HepG2 (cell line): ENCODE measurements around the gene FGFR2. TPM values are rescaled to one million over a fixed set of nuclear protein-coding genes. Genes with fewer than 3 reads are reported as not detected.

ENCODE experiments used
- ATAC-seq: fragments of 200-7000 bp; cut with Tn5 transposase; 3 replicates; pipeline ENCODE4 v1.9.1; 2020; ENCODE audit warnings: mild to moderate bottlenecking, moderate library complexity
- BruUV-seq: library from RNA; stranded (reverse); fragments of 400-500 nt; replicated peaks from 2 replicates; lab custom pipeline; 2021; lab: Mats Ljungman, UMichigan
- CTCF ChIA-PET: fragments of 300-600 bp; formaldehyde crosslinking; extraction: SDS; loops from one replicate; lab custom pipeline; 2021; ENCODE audit warnings: low total read pairs, inconsistent platforms, low intra/inter-chr PET ratio; lab: Yijun Ruan, JAX
- POLR2A ChIA-PET: fragments of 350-600 bp; sonication (Branson Sonifier 250); formaldehyde crosslinking; loops from one replicate; lab custom pipeline; 2020; ENCODE audit warnings: antibody characterized with exemption, inconsistent platforms; lab: Yijun Ruan, JAX
- DNase-seq: peaks from one replicate; pipeline ENCODE4 v3.0.0-alpha.2; 2015; ENCODE audit warnings: low spot score
- FAIRE-seq: peaks from 3 replicates; lab custom pipeline; 2011; peaks lifted over from hg19 to GRCh38; lab: Jason Lieb, UNC
- H2AFZ ChIP-seq: one replicate; pipeline ENCODE4 v1.6.1; 2011; ENCODE audit warnings: low read length, inconsistent platforms
- H3K27ac ChIP-seq: fragments of 300-600 bp; 3 replicates; pipeline ENCODE4 v1.8.0; 2011; ENCODE audit warnings: mixed run types, mild to moderate bottlenecking, mixed read lengths, low read length, inconsistent platforms; ENCODE audit not compliant: insufficient read depth; ENCODE audit errors: extremely low read length
- H3K27me3 ChIP-seq, 2 experiments: fragments of 200-600 bp in 1 of 2; 2 replicates in 1 of 2; 3 replicates in 1 of 2; pipeline versions ENCODE4 v1.6.0 to v1.8.0; 2011; ENCODE audit warnings: low read length in 2 of 2, mild to moderate bottlenecking in 2 of 2, moderate library complexity in 2 of 2, inconsistent platforms in 1 of 2; ENCODE audit not compliant: insufficient read depth in 2 of 2, control insufficient read depth in 1 of 2
- H3K36me3 ChIP-seq, 2 experiments: fragments of 200-600 bp in 1 of 2; replicated peaks in 1 of 2; 2 replicates in 1 of 2; 3 replicates in 1 of 2; pipeline versions ENCODE4 v1.5.1 to v1.8.0; 2011; ENCODE audit warnings: low read length in 2 of 2, inconsistent platforms in 1 of 2; ENCODE audit not compliant: insufficient read depth in 2 of 2, control insufficient read depth in 1 of 2
- H3K4me1 ChIP-seq: 2 replicates; pipeline ENCODE4 v1.5.1; 2012; ENCODE audit warnings: low read length, inconsistent platforms; ENCODE audit not compliant: insufficient read depth
- H3K4me2 ChIP-seq: 2 replicates; pipeline ENCODE4 v1.6.0; 2011; ENCODE audit warnings: low read depth, low read length, inconsistent platforms
- H3K4me3 ChIP-seq, 3 experiments: fragments of 200-600 bp in 1 of 3; sonication (generic), shearing (Covaris generic) in 1 of 3; replicated peaks in 1 of 3; 2 replicates each; pipeline ENCODE4 v1.5.1; 2011 to 2016; ENCODE audit warnings: low read length in 3 of 3, inconsistent platforms in 2 of 3, low read depth in 2 of 3, mild to moderate bottlenecking in 2 of 3, control low read depth in 1 of 3, mixed read lengths in 1 of 3; ENCODE audit not compliant: insufficient read depth in 1 of 3
- H3K79me2 ChIP-seq: one replicate; pipeline ENCODE4 v1.6.1; 2011; ENCODE audit warnings: low read length, inconsistent platforms; ENCODE audit not compliant: insufficient read depth
- H3K9ac ChIP-seq: 2 replicates; pipeline ENCODE4 v1.6.0; 2011; ENCODE audit warnings: mild to moderate bottlenecking, low read depth, low read length, inconsistent platforms; ENCODE audit not compliant: insufficient read depth
- H3K9me3 ChIP-seq: 2 replicates; pipeline ENCODE4 v1.5.1; 2012; ENCODE audit warnings: mild to moderate bottlenecking, low read length
- H4K20me1 ChIP-seq: 2 replicates; pipeline ENCODE4 v1.6.0; 2011; ENCODE audit warnings: inconsistent platforms, mild to moderate bottlenecking, low read length, moderate library complexity; ENCODE audit not compliant: insufficient read depth
- ATRX ChIP-seq: sonication (generic); formaldehyde crosslinking; IDR thresholded peaks from 2 replicates; pipeline ENCODE4 v1.4.0; 2020; ENCODE audit warnings: missing genetic modification reagents, borderline replicate concordance
- BRD4 ChIP-seq: sonication (generic); formaldehyde crosslinking; IDR thresholded peaks from 2 replicates; pipeline ENCODE4 v1.4.0; 2020; ENCODE audit warnings: missing genetic modification reagents
- CSRNP2 ChIP-seq: sonication (generic); formaldehyde crosslinking; conservative IDR thresholded peaks from 2 replicates; pipeline ENCODE4 v1.8.0; 2022; ENCODE audit warnings: low read depth, missing genetic modification reagents
- GRHL1 ChIP-seq: sonication (generic); formaldehyde crosslinking; conservative IDR thresholded peaks from 2 replicates; pipeline ENCODE4 v1.8.0; 2022; ENCODE audit warnings: missing genetic modification reagents
- KDM5B ChIP-seq: sonication (generic); formaldehyde crosslinking; IDR thresholded peaks from 2 replicates; pipeline ENCODE4 v1.4.0; 2020; ENCODE audit warnings: missing genetic modification reagents, mild to moderate bottlenecking, borderline replicate concordance
- MAFG ChIP-seq: sonication (generic); formaldehyde crosslinking; IDR thresholded peaks from 2 replicates; pipeline ENCODE4 v1.5.1; 2020; ENCODE audit warnings: mild to moderate bottlenecking, missing genetic modification reagents
- MED8 ChIP-seq: sonication (generic); formaldehyde crosslinking; IDR thresholded peaks from 2 replicates; pipeline ENCODE4 v1.8.1; 2023; ENCODE audit warnings: mild to moderate bottlenecking, missing genetic modification reagents; ENCODE audit not compliant: insufficient replicate concordance
- MIER2 ChIP-seq: IDR thresholded peaks from 2 replicates; pipeline ENCODE4 v1.6.1; 2016; ENCODE audit warnings: missing biosample characterization, missing genetic modification reagents
- MYNN ChIP-seq: sonication (generic); formaldehyde crosslinking; IDR thresholded peaks from 2 replicates; pipeline ENCODE4 v1.4.0; 2020; ENCODE audit warnings: mild to moderate bottlenecking, low read depth, missing genetic modification reagents
- PLRG1 ChIP-seq: fragments of 450-650 bp; conservative IDR thresholded peaks from 2 replicates; pipeline ENCODE4 v1.6.1; 2016
- ZBTB49 ChIP-seq: sonication (generic); formaldehyde crosslinking; IDR thresholded peaks from 2 replicates; pipeline ENCODE4 v1.4.0; 2020; ENCODE audit warnings: missing genetic modification reagents, borderline replicate concordance
- ZFX ChIP-seq: sonication (generic); formaldehyde crosslinking; IDR thresholded peaks from 2 replicates; pipeline ENCODE4 v1.4.0; 2020; ENCODE audit warnings: mild to moderate bottlenecking, low read depth, missing genetic modification reagents, moderate library complexity
- ZNF251 ChIP-seq: sonication (generic); formaldehyde crosslinking; IDR thresholded peaks from 2 replicates; pipeline ENCODE4 v1.9.0; 2021; ENCODE audit warnings: mild to moderate bottlenecking, missing genetic modification reagents
- ZNF354B ChIP-seq: sonication (generic); formaldehyde crosslinking; IDR thresholded peaks from 2 replicates; pipeline ENCODE4 v1.8.0; 2022; ENCODE audit warnings: mild to moderate bottlenecking, missing genetic modification reagents
- ZNF589 ChIP-seq: sonication (generic); formaldehyde crosslinking; conservative IDR thresholded peaks from 2 replicates; pipeline ENCODE4 v1.8.0; 2022; ENCODE audit warnings: mild to moderate bottlenecking, moderate library complexity, missing genetic modification reagents
- ZNF614 ChIP-seq: IDR thresholded peaks from 2 replicates; pipeline ENCODE4 v1.6.1; 2018; ENCODE audit warnings: missing biosample characterization, missing genetic modification reagents, inconsistent platforms, borderline replicate concordance
- ZNF672 ChIP-seq: sonication (generic); formaldehyde crosslinking; IDR thresholded peaks from 2 replicates; pipeline ENCODE4 v1.8.1; 2022; ENCODE audit warnings: missing genetic modification reagents
- WGBS: methylation state at CpG from one replicate; pipeline ENCODE4 v1.1.6; 2017; ENCODE audit warnings: low lambda C conversion rate; 5-methylcytosine and 5-hydroxymethylcytosine counted together
- in situ Hi-C: cut with HindIII; loops from 2 replicates; pipeline ENCODE4 v1.10.0; 2017; ENCODE audit warnings: low pct_unique_long_range_greater_than_20kb; ENCODE audit not compliant: extremely low pct_ligation_motif_present
- intact Hi-C: fragments of 100-400 bp; cut with micrococcal nuclease; formaldehyde crosslinking; loops from one replicate; pipeline ENCODE4 v1.10.0; 2022; ENCODE audit not compliant: unreplicated experiment
- polyA plus RNA-seq, 8 experiments: library from polyadenylated mRNA; depleted of rRNA in 3 of 8; stranded (reverse) in 7 of 8; unstranded in 1 of 8; fragments of >200 nt; fragmentation: Illumina TruSeq in 4 of 8; extraction: Trizol in 4 of 8; gene quantifications; 2 replicates each; pipeline versions ENCODE4 v1.2.1 to v1.2.3, GENCODE V29; 2011 to 2016; ENCODE audit warnings: low read depth in 4 of 8, missing spikeins in 1 of 8, mixed read lengths in 1 of 8; ENCODE audit not compliant: insufficient read depth in 1 of 8
- total RNA-seq, 5 experiments: library from RNA; depleted of rRNA; stranded (reverse); fragments of >200 nt; fragmentation: Illumina TruSeq; extraction: Trizol; gene quantifications; 2 replicates each; pipeline ENCODE4 v1.2.3, GENCODE V29; 2016; ENCODE audit warnings: low read depth in 1 of 5
- TF ChIP-seq, protein P1 (sequence below): IDR thresholded peaks from 2 replicates; pipeline ENCODE4 v1.6.1; 2016; ENCODE audit warnings: mild to moderate bottlenecking, missing biosample characterization, missing genetic modification reagents
- TF ChIP-seq, protein P2 (sequence below): sonication (generic); formaldehyde crosslinking; IDR thresholded peaks from 2 replicates; pipeline ENCODE4 v1.5.0; 2020; ENCODE audit warnings: missing genetic modification reagents

The FGFR2 gene
- total and polyA plus RNA-seq, 2 of the 13 experiments (the other 11 are each of a cell fraction or from before 2014, with no cell fraction given), result 1.6 to 2.6 TPM

- H3K79me2 ChIP-seq, result no peaks in the 10 kb centered on the region
- no peak overlapping the region for H3K9ac ChIP-seq
- no peaks in the 10 kb centered on the region for H3K36me3 ChIP-seq
- no peak overlapping the region for H3K4me2 ChIP-seq
- TF ChIP-seq MIER2 (CRISPR knock-in tag), result no peak
- TF ChIP-seq KDM5B (CRISPR knock-in tag), result no peak
- no peak for TF ChIP-seq GRHL1 (CRISPR knock-in tag)
- TF ChIP-seq ZNF589 (CRISPR knock-in tag), result no peak
- TF ChIP-seq CSRNP2, result no peak
- TF ChIP-seq MYNN (CRISPR knock-in tag), result no peak
- TF ChIP-seq PLRG1, result no peak
- no peak for TF ChIP-seq ZNF614 (CRISPR knock-in tag)
- TF ChIP-seq MAFG (CRISPR knock-in tag), result no peak
- no peak for TF ChIP-seq ZBTB49 (CRISPR knock-in tag)
- TF ChIP-seq ZNF672 (CRISPR knock-in tag), result no peak
- TF ChIP-seq, protein P1, sequence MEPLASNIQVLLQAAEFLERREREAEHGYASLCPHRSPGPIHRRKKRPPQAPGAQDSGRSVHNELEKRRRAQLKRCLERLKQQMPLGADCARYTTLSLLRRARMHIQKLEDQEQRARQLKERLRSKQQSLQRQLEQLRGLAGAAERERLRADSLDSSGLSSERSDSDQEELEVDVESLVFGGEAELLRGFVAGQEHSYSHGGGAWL (CRISPR knock-in tag), result no peak
- no peak for TF ChIP-seq ATRX (CRISPR knock-in tag)
- TF ChIP-seq BRD4 (CRISPR knock-in tag), result no peak
- TF ChIP-seq, protein P2, sequence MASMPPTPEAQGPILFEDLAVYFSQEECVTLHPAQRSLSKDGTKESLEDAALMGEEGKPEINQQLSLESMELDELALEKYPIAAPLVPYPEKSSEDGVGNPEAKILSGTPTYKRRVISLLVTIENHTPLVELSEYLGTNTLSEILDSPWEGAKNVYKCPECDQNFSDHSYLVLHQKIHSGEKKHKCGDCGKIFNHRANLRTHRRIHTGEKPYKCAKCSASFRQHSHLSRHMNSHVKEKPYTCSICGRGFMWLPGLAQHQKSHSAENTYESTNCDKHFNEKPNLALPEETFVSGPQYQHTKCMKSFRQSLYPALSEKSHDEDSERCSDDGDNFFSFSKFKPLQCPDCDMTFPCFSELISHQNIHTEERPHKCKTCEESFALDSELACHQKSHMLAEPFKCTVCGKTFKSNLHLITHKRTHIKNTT, result no peak
- TF ChIP-seq MED8 (CRISPR knock-in tag), result no peak
- TF ChIP-seq ZNF354B (CRISPR knock-in tag), result no peak
- TF ChIP-seq ZFX (CRISPR knock-in tag), result no peak
- TF ChIP-seq ZNF251, result no peak
- no peak for FAIRE-seq
- H3K27me3 ChIP-seq, result peaks cover 0 to 43% of the 10 kb centered on the region in 2 experiments; a peak in 2 of 5 replicates
- CTCF ChIA-PET, result no interaction called here
- no TSS peak for BruUV-seq
- no peaks in the 10 kb centered on the region for H4K20me1 ChIP-seq
- H2AFZ ChIP-seq, result no peak overlapping the region
- no peak for DNase-seq
- H3K27ac ChIP-seq, result no peak overlapping the region
- intact Hi-C loops (no loop called here), in situ Hi-C loops (no loop called here)
- ATAC-seq, result no peak
- POLR2A ChIA-PET, result no interaction called here
- H3K4me1 ChIP-seq, result no peaks in the 10 kb centered on the region
- no peaks in the 10 kb centered on the region for H3K9me3 ChIP-seq
- 11% methylated on average over 8 of the region's 14 CpGs for WGBS
- H3K4me3 ChIP-seq, result no peak overlapping the region
These were observed 133.0 kb downstream of the FGFR2 start for GRCh38 chr10:121465215-121465614.
